Cerebellar nuclear complex (tissue), 1 donor: ENCODE results near the gene DENND1B.

Experiments used
- DNase-seq, 2 experiments: peaks; one replicate each; lab custom pipeline; 2025; lab: John Stamatoyannopoulos, UW

The DENND1B gene, protein sequence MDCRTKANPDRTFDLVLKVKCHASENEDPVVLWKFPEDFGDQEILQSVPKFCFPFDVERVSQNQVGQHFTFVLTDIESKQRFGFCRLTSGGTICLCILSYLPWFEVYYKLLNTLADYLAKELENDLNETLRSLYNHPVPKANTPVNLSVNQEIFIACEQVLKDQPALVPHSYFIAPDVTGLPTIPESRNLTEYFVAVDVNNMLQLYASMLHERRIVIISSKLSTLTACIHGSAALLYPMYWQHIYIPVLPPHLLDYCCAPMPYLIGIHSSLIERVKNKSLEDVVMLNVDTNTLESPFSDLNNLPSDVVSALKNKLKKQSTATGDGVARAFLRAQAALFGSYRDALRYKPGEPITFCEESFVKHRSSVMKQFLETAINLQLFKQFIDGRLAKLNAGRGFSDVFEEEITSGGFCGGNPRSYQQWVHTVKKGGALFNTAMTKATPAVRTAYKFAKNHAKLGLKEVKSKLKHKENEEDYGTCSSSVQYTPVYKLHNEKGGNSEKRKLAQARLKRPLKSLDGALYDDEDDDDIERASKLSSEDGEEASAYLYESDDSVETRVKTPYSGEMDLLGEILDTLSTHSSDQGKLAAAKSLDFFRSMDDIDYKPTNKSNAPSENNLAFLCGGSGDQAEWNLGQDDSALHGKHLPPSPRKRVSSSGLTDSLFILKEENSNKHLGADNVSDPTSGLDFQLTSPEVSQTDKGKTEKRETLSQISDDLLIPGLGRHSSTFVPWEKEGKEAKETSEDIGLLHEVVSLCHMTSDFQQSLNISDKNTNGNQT

DNA sequence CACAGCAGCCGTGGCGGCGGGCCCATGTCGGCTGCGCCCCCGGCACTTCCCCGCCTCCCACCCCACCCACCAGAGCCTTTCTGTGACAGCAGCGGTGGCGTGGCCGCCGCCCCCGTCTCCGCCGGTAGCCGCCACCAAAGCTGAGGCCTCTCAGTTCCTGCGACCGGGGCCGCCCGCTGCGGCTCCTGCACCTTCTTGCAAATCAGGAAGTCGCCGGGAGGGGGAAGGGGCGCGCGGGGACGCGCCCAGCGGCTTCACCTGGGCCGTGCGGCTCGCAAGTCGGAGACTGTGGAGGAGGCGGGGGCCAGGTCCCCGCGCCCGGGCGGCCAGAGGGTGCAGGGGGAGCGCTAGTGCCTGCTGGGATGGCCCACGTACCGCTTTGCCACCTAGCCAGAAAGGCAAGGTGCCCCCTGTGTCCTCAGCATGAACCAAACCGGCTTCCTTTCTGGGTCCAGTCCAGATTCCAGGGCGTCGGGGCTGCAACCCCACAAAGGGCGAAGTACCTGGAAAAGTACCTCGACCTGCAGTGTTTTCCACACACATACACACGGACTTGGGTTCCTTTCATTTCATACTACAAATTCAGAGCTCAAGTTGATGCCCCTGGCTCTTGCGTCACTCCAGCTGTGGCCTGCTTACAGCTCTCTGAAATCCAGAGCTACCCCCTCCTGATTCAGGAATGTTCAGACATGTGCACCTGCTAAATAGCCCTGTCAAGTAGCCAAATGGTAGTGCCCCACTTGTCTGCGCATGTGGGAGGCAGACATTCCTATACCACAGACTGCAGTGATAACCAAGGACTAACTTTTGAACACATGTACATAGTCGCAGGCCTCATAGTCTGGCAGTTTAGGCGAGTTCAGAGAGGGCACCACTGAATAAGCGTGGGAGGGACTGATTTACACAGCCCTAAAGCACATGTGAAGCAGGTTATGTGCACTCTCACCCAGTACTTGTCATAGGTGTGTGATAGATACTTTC lies at the start of gene DENND1B:
Gene DENND1B, minus strand, starts transcription at position 199 of the 981 bp plus-strand sequence. CDS start 325 bp downstream, outside the sequence.
- no peak for DNase-seq

DNA sequence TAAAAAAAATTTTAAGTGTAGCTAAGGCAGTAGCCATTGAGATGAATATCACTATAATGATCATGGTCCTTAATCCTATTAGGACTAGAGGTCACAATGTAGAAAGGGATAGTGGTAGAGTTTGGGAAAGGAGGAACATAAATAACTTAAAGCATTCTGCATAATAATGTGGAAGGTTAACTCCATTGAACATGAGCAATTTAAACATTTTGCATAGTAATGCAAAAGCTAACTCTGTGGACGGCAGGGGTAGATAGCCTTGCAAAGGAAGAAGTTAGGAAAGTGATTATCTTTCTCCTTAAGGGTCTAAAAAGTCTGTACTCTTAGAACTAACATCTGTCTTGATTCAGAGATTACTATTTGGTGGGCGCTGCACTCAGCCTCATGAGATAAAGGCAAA lies 39.0 kb upstream of the DENND1B start:
- DNase-seq, result no peak

DNA sequence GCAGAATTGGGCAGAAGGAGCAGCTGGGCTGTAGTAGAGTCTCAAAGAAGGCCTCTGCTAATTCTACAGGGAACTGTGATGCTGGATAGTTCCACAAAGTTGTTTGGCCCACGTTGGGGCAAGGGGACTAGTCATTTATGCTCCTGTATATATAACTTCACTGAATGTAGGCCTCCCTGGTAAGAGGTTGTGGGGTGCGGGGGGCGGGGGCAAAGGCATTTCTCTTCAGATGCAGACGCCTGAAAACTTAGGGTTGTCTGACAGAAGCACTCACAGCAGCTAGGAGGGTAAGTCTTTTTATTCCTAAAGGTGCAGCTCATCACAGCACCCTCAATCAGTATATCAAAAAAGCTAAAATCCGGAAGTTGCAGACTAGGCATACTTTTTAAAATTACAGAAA lies 38.5 kb upstream of the DENND1B start:
- DNase-seq, result no peak

DNA sequence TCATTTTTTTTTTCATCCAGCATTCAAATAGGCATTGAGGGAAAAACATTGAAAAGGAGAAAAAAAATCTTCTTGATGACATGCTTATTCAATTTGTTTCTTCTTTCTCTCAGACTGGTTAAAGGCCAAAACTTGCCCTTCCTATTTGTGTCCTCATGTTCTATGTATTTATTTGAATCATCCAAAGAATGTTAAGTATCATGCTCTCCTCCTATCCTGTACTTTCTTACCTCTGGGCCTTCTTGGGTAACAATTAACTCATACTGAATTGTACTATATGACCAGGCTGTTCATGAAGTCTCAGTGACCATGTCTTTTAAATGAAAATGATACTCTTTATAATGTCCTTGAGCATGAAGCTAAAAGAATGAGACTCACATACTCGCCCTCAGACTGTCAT lies 36.5 kb upstream of the DENND1B start:
- no peak for DNase-seq

DNA sequence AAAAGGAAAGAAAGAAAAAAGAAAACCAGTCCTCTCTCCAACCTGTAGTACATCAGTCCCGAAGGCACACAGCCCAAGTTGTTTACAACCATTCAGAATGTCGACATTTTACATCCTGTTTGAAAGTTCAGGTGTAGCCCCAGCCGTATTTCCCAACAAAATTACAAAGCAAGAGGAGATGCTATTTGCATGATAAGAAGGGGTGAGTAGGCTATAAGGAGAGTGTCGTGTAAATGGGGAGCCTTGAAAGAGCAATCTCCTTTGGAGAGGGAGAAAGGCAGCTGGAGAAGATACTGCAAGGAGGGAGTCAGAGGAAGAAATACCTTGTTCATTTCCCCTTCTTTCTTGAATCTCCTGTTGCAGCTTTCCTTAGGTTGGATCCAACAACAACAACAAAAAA lies 35.5 kb upstream of the DENND1B start:
- DNase-seq, result no peak

DNA sequence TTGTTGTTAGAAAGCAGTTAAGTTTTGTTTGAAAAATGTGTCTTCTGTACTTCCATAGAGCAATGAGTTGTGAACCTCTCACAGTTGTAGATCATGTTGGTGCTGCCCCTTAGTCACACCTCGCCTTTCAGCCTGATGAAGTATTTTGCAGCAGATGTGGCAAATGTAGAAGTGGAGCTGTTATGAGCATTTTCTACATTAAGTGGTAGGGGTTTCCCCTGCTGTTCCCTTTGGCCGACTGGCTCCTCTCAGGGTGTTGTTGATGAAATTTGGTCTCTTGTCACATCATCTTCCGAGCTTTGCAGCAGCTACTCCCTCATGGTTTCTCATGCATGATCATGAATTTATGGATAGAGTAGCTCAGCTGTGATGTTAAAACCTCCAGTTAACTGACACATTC lies 33.6 kb upstream of the DENND1B start:
- no peak for DNase-seq

DNA sequence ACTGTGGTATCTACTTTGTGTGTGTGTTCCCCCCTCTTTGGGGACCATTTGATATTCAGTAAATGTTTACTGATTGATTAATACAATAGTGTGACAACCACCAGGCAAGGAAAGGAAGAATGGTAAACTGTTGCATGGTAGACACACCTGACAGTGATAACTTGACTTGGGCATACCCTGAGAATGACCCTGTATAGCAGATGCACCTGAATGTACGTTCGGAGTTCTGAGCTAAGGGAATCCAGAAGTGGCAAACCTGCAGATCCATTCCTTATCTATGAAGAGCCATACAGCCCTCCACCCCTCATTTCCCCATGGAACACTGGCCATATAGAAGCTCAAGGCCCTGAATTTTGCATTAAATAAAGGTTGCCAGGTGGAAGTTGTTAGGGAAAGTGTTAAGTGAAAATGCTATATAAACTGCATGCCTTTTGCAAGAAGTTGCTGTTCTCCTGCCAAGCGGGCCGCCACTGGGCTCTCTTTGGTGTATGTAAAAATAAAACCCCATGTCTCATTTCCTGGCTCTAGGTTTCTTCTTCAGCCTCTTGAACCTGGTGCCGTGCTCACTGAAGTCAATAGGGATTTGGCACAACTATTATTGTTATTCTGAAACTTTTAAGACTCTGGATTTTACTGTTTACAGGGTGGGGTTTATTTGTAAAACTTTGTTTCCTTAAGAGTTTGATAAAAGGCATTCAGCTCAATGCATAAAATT lies 32.6 kb upstream of the DENND1B start:
- no peak for DNase-seq

DNA sequence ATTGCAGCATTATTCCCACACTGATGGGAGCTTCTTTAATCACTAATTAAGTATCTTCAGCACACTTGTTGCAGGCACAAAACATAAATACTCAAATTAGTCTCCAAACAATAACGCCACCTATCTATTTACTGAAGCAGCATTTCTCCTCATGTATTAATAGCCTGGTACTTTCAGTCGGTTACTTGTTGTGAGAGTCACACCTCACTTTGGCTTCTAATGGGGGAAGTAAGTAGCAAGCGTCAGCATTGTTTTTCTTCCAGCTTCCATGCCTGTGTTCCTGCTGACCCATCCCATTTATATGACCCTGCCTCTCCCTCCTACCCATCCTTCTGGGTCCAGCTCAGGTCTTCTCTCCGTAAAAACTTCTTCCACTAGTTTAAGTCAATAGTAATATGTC lies 31.9 kb upstream of the DENND1B start:
- DNase-seq, result no peak

DNA sequence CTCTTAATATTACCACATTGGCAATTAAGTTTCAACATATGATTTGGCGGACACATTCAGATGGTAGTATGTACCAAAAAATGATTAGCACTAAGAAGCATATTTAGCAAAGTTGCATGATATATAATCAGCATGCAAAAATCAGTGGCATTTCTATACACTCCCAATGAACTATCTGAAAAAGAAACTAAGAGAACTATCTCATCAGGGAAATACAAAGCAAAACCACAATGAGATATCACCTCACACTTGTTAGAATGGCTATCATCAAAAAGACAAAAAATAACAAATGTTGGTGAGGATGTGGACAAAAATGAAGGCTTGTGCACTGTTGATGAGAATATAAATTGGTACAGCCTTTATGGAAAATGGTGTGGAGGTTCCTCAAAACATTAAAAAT lies 31.4 kb upstream of the DENND1B start:
- DNase-seq, result no peak

DNA sequence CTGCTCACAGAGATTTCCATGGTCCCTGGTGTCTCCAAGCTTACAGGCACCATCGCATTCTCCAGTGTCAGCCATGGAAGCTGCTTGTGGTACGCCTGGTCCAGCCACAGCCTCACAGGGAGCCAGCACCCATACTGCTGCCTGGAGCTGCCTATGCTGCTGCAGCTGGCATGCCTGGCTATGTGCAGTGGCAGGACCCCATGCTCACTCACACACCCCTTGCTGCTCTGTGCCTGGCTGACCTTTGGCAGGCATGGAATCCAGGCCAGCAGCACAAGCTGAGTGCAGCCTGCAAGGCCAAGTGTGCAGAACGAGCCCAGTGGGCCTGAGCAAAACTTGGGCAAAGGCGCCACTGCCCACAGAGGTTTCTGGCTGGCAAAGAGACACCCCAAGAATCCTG lies 26.4 kb upstream of the DENND1B start:
- no peak for DNase-seq

DNA sequence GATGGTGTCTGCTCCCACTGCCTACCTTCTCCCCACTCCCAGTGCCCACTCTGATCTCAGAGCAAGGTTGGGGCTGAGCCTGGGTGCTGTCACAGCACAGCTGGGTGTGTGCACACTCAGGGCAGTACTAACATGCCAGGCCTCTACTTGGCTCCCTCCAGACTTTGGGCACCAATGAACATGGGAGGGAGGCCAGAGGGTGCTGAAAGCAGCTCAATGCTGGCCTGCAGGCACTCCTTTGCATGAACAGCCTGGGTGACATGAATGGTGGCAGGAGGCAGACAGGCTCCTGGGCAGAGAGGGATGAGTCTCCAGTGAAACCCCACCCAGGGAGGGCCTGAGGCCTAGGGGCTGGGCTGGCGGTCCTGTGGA lies 25.8 kb upstream of the DENND1B start:
- DNase-seq, result no peak

DNA sequence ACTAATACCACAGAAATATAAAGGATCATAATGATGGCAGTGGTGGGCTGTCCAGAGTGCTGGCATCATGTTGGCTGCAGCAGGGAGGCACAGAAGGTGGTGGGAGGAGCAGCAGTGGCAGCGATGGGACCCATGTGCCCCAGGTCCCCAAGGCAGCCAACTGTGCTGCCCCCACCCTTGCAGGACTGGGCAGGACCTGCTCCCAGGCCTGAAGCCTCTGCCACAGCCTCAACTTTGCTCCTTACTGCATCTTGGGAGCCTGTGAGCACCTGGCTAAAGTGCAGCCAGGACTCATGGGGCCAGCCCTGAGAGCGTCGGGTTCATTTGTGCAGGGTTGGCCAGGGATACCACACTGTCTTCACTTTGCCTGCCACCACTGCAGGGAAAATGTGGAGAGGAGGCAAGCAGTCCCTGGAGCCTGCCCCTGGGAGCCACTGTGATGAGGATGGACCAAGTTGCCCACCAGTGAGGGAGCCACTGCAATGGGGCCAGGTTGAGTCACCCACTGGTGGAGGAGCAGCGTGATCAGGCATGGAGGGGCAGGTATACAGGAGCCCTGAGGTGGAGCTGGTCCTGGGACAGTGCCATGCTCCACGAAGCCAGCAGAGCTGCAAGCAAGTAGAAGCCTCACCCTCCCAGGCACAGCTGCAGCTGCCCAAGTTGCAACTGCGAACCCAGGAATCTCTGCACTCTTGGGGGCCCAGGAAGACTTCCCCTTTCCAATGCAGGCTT lies 25.3 kb upstream of the DENND1B start:
- no peak for DNase-seq

DNA sequence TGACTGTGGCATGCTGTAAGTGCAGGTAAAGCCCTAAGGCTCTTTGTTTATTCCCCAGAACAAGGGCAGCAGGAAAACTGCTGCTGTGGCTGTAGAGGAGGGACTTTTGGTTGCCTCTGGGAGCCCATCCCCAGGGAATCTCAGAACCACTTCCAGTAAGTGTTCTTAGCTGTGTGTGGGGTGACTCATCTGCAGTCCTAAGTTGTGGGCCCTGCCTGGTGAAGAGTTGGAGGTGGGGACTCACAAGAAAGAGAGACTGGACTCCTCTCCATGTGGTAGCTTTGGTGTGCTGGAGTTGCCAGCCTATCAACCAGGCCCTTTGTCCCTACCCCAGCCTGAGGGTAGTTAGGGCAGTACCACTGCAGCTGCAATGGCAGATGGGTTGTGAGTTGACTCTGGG lies 24.0 kb upstream of the DENND1B start:
- no peak for DNase-seq

DNA sequence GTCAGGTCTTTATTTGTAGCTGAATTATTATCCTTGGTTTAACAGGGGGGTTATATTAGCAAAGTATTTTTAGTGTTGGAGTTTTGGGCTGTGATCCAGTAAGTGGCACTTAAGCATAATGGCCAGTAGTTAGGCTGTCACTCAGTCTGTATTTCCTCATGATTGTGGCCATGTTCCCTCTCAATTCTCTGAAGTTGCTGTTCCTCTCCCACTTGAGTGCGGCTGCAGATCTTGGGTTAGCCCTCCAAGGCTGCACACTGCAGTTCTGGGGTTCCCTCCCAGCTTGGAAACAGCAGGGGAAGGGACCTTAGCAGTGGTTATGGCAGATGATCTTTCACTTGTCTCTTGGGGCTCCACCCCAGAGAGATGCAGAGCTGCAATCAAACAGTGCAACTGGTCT lies 23.2 kb upstream of the DENND1B start:
- DNase-seq, result no peak

DNA sequence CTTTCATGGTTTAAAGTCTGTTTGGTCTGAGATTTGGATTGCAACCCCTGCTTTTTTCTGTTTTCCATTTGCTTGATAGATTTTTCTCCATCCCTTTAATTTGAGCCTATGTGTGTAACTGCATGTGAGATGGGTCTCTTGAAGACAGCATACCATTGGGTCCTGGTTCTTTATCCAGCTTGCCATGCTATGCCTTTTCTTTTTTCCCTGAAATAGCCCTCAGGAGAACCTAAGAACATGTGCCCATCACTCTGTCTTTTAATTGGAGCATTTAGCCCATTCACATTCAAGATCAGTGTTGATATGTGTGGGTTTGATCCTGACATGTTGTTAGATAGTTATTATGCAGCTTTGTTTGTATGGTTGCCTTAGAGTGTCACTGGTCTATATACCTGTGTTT lies 21.7 kb upstream of the DENND1B start:
- no peak for DNase-seq

DNA sequence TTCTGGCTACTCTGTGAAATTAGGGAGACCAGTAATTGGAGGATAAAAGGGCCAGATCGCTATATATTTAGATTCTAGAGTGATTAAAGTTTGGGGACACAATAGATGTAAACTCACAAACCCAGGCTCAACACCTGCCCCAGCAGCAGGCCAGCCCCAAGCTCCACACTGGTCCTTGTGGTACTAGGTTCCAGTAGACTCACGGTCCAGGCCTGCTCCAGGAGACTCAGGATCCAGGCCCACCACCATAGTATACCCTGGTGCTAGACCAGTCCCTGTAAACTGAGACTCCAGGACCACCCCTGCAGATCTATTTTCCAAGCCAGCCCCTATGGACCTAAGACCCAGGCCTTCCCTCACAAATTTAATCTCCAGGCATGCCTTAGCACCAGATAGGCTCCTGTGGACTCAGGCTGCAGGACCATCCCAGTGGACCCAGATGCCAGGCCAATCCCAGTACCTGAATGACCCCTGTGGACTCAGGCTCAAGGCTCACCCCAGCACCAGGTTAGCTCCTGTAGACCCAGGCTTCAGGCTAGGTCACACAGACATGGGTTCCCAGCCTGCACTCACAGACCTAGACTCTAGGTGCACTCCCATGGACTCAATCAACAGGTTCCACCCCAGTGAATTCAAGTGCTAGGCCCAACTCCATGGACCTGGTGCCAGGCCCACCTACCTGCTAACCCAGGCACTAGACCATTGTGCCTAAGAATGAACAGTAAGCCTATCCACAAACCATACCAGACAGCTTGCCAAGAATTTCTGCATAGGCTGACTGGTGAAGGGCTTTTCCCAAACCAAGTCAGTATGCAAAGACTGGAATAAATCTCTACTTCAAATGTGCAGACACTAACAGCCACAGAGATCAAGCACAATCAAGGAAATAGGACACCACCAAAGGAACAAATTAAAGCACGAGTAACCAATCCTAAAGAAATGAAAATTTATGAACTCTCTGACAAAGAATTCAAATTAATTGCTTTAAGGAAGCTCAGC lies 13.8 kb upstream of the DENND1B start:
- DNase-seq, result no peak

DNA sequence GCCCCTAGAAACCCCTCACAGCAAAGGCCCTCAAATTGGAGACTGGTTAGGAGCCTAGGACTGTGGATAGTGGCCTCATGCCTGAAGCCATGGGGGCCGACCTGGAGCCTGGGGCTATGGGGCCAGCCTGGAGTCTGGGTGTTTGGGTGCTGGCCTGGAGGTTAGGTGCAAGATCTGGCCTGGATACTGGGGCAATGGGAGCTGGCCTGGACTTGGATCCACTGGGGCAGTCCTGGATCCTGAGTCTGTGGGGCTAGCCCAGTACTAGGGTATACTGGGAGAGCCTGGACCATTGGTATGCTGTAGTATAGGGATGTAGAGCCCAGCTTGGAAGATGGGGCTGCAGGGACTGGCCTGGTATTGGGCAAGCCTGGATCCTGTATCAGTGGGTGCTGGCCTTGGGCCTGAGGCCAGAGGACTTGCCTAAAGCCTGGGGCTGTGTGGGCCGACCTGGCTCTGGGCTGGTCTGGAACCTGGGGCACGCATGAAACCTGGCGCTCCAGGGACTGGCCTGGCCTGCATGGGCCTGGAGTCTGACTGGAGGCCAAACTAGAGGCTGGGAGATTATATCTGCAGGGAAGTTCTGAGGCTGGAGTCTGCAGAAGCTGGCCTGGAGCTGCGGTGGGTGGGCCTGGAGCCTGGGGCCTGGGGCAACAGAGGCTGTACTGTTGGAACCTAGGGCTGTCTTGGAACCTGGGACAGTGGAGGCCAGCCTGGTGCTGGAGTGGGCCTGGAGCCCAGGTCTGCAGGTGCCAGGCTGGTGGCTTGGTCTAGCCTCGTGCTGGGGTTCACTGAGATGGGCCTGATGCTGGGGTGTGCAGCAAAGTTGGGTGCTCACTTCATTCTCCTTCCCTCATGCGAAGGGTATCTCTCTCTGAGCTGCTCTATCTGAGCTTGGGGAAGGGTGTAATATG lies 12.6 kb upstream of the DENND1B start:
- DNase-seq, result no peak

DNA sequence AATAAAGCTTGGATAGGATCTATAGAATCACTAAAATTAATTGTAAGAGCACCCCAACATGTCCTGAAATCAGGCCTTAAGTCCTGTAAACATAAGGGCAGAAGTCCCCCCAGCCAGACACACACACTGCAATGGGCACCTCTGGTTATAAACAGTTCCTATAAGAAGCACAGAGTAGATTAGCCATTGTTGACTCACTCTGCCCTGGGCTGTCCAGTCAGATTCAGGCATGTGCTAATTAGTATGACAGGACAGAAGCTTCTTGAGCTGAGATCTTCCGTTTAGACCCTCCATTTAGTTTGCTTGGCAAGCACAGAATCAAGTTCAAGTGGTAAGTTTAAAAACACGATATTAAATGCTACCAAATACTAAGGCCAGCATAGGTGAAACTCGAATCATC lies 11.8 kb upstream of the DENND1B start:
- DNase-seq, result no peak

DNA sequence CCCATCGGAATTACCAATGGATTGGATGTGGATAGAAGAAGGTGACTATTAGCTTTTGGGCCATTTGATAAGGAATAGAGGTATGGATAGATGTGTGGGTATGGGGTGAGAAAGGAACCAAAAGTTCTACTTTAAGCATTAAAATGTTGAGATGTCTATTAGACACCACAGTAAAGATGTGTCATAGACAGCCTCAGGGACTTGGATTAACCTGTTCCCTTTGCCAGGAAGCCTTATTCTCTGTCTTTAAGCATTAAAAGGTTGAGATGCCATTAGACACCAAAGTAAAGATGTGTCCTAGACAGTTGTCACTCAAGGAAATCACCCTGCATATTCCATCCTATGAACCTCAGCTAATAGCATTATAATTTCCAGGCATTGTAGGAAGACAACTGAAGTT lies 11.0 kb upstream of the DENND1B start:
- DNase-seq, result no peak
